ENCODE results near the gene OR10T2. TPM values are rescaled to one million over a fixed set of nuclear protein-coding genes. Genes with fewer than 3 reads are reported as not detected.

The OR10T2 gene
- total and polyA plus RNA-seq, 10 donors = not detected

DNA sequence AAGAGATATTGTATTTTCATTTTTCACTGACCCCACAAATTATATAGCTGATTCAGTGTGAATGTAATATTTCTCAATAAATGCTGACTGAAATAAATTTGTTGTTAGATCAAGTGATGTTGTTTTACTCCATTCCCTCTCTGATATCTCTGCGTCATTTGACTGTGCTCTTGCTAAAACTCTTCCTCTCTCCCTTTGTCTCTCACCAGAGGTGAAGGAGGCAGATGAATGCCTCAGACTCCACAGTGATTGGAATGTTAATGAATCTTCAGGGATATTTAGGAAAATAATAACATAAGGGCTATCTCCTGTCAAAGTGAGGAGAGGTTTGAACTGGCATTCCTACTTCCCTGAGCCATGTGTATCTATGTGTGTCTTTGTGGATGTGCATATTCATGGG is 41.8 kb downstream of the OR10T2 start:
- TF ChIP-seq CTCF (IDR thresholded peaks at IDR 0.05 in 8 of 11, conservative IDR thresholded peaks at IDR 0.05 in 3 of 11) (no peak), POLR2AphosphoS5 (IDR thresholded peaks at IDR 0.05) (no peak), POLR2A (IDR thresholded peaks at IDR 0.05) (no peak)
- no peaks in the 10 kb centered on the region for H3K27me3 ChIP-seq (replicated peaks in 1 of 7)
- intact Hi-C loops (cut with DNase I; ENCODE audit: low total_unique reads) = no loop called here
- H3K27ac ChIP-seq = no peak overlapping the region
- no peak for DNase-seq
- H3K4me3 ChIP-seq = no peak overlapping the region
- 86 to 94% (median 91%) methylated on average over 1 of the region's 1 CpG for WGBS, 5 donors
- H3K36me3 ChIP-seq = no peaks in the 10 kb centered on the region
- peaks cover 0 to 14% (median 4%) of the 10 kb centered on the region in 6 donors for H3K4me1 ChIP-seq
- no peaks in the 10 kb centered on the region for H3K9me3 ChIP-seq

DNA sequence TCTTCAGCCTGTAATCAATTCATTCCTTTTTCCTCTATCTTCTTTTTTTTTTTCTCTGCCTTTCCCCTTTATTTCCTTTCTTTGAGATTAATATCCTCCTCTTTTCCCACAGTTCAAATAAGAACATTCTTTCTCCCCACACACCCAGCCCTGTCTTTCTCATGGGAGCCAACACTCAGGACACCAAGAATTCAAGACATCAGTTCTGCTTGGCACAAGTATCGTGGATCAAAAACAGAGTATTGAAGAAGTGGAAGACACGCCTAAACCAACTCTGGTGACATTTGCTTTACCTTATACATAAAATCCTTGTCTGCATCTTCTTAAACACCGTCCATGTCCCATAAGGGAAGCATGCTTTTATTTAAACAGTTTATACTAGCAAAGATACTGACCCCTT is 42.6 kb downstream of the OR10T2 start:
- WGBS, 5 donors = 68 to 88% (median 85%) methylated on average over 3 of the region's 3 CpGs
- no peak overlapping the region for H3K27ac ChIP-seq
- TF ChIP-seq POLR2A (IDR thresholded peaks at IDR 0.05) (no peak), POLR2AphosphoS5 (IDR thresholded peaks at IDR 0.05) (no peak), CTCF (IDR thresholded peaks at IDR 0.05 in 8 of 11, conservative IDR thresholded peaks at IDR 0.05 in 3 of 11) (no peak)
- H3K27me3 ChIP-seq (replicated peaks in 1 of 7) = no peaks in the 10 kb centered on the region
- no peaks in the 10 kb centered on the region for H3K9me3 ChIP-seq
- intact Hi-C loops (cut with DNase I; ENCODE audit: low total_unique reads) = no loop called here
- no peaks in the 10 kb centered on the region for H3K36me3 ChIP-seq
- peaks cover 0 to 14% (median 4%) of the 10 kb centered on the region in 6 donors for H3K4me1 ChIP-seq
- DNase-seq = no peak
- H3K4me3 ChIP-seq = no peak overlapping the region

DNA sequence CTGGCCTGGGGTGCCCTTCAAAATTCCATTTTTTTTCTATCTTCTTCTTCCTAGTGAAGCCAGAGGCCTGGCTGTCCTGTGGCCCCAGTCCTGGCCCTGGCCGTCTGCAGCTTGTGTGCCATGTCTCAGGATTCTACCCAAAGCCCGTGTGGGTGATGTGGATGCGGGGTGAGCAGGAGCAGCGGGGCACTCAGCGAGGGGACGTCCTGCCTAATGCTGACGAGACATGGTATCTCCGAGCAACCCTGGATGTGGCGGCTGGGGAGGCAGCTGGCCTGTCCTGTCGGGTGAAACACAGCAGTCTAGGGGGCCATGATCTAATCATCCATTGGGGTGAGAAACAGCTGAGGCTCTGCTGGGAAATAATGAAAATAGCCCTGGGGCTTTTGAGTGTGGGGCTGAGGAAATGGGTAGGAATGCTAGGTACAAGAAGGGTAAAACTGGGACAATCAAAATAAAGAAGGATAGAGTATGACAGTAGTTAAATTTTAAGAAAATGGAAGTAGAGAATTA is 43.4 kb downstream of the OR10T2 start:
- 86 to 92% (median 87%) methylated on average over 10 of the region's 10 CpGs for WGBS, 5 donors
- DNase-seq = no peak
- intact Hi-C loops (cut with DNase I; ENCODE audit: low total_unique reads) = no loop called here
- peaks cover 0 to 14% (median 4%) of the 10 kb centered on the region in 6 donors for H3K4me1 ChIP-seq
- no peak for TF ChIP-seq POLR2A (IDR thresholded peaks at IDR 0.05)
- no peak for TF ChIP-seq CTCF (IDR thresholded peaks at IDR 0.05 in 8 of 11, conservative IDR thresholded peaks at IDR 0.05 in 3 of 11)
- TF ChIP-seq POLR2AphosphoS5 (IDR thresholded peaks at IDR 0.05) = no peak
- H3K27me3 ChIP-seq (replicated peaks in 1 of 7) = no peaks in the 10 kb centered on the region
- no peak overlapping the region for H3K27ac ChIP-seq
- no peak overlapping the region for H3K4me3 ChIP-seq
- no peaks in the 10 kb centered on the region for H3K36me3 ChIP-seq
- no peaks in the 10 kb centered on the region for H3K9me3 ChIP-seq

DNA sequence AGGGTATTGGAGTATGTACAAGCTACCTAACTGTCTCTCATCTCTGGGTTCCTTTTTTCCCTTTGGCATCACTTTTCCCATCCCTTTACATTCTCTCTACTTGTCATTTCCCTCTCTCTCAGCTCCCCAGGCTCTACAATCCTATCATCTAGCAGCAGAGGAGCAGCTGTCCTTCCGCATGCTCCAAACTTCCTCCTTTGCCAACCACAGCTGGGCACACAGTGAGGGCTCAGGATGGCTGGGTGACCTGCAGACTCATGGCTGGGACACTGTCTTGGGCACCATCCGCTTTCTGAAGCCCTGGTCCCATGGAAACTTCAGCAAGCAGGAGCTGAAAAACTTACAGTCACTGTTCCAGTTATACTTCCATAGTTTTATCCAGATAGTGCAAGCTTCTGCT is 45.0 kb downstream of the OR10T2 start:
- TF ChIP-seq POLR2A (IDR thresholded peaks at IDR 0.05) (no peak), POLR2AphosphoS5 (IDR thresholded peaks at IDR 0.05) (no peak), CTCF (IDR thresholded peaks at IDR 0.05 in 8 of 11, conservative IDR thresholded peaks at IDR 0.05 in 3 of 11) (no peak)
- Histone ChIP-seq H3K9me3 (no peaks in the 10 kb centered on the region), H3K36me3 (no peaks in the 10 kb centered on the region), H3K27me3 (replicated peaks in 1 of 7) (no peaks in the 10 kb centered on the region), H3K27ac (no peak overlapping the region), H3K4me3 (no peak overlapping the region), H3K4me1 (peaks cover 0 to 14% (median 4%) of the 10 kb centered on the region in 6 donors)
- 50 to 70% (median 59%) methylated on average over 2 of the region's 2 CpGs for WGBS, 5 donors
- no peak for DNase-seq
- intact Hi-C loops (cut with DNase I; ENCODE audit: low total_unique reads) = no loop called here

Data from spleen (tissue), 11 donors.